Skeletal muscle cell (primary cell): ENCODE measurements around the gene FRMPD4.
"Not testable (repeated sequence)": the region's sequence is repeated elsewhere in the genome, so short reads cannot be mapped to it uniquely, and the experiment has no call there.

ENCODE experiments used
- DNase-seq: peaks from one replicate; pipeline ENCODE4 v3.0.0-alpha.2; 2010; ENCODE audit warnings: low read depth
- H3K4me3 ChIP-seq: 2 replicates; pipeline ENCODE4 v1.5.1; 2011; ENCODE audit warnings: low read depth, mild to moderate bottlenecking, control low read depth, low read length, moderate library complexity

The FRMPD4 gene

GRCh38 chrX:12469296-12469695 is 331.0 kb downstream of the FRMPD4 start:
- DNase-seq: no peak
- no peak overlapping the region for H3K4me3 ChIP-seq

- no peak for DNase-seq
- H3K4me3 ChIP-seq: no peak overlapping the region
Measured at GRCh38 chrX:12471061-12471460, 332.8 kb downstream of the FRMPD4 start.

GRCh38 chrX:12480956-12481355 is 342.7 kb downstream of the FRMPD4 start:
- H3K4me3 ChIP-seq: no peak overlapping the region
- DNase-seq: no peak

- H3K4me3 ChIP-seq: no peak overlapping the region
- no peak for DNase-seq
Measured at GRCh38 chrX:12488220-12488619, 349.9 kb downstream of the FRMPD4 start.

- no peak for DNase-seq
- no peak overlapping the region for H3K4me3 ChIP-seq
Measured at GRCh38 chrX:12488771-12489170, 350.5 kb downstream of the FRMPD4 start.

GRCh38 chrX:12489341-12489740 is 351.1 kb downstream of the FRMPD4 start:
- no peak overlapping the region for H3K4me3 ChIP-seq
- no peak for DNase-seq

GRCh38 chrX:12494400-12495138 is 356.3 kb downstream of the FRMPD4 start:
- DNase-seq: no peak
- no peak overlapping the region for H3K4me3 ChIP-seq

- no peak overlapping the region for H3K4me3 ChIP-seq
- DNase-seq: no peak
Measured at GRCh38 chrX:12496343-12496742, 358.1 kb downstream of the FRMPD4 start.

GRCh38 chrX:12497832-12498591 is 359.7 kb downstream of the FRMPD4 start:
- no peak for DNase-seq
- no peak overlapping the region for H3K4me3 ChIP-seq

GRCh38 chrX:12505127-12505526 is 366.9 kb downstream of the FRMPD4 start:
- no peak overlapping the region for H3K4me3 ChIP-seq
- DNase-seq: no peak

- not testable (repeated sequence) for H3K4me3 ChIP-seq, DNase-seq
Measured at GRCh38 chrX:12515384-12515783, 377.1 kb downstream of the FRMPD4 start.

GRCh38 chrX:12526306-12526705 is 388.0 kb downstream of the FRMPD4 start:
- no peak overlapping the region for H3K4me3 ChIP-seq
- DNase-seq: no peak

- DNase-seq, H3K4me3 ChIP-seq: not testable (repeated sequence)
Measured at GRCh38 chrX:12538096-12538495, 399.8 kb downstream of the FRMPD4 start.

- not testable (repeated sequence) for DNase-seq, H3K4me3 ChIP-seq
Measured at GRCh38 chrX:12542251-12542650, 404.0 kb downstream of the FRMPD4 start.

- no peak overlapping the region for H3K4me3 ChIP-seq
- no peak for DNase-seq
Measured at GRCh38 chrX:12548341-12548740, 410.1 kb downstream of the FRMPD4 start.

- H3K4me3 ChIP-seq: no peak overlapping the region
- no peak for DNase-seq
Measured at GRCh38 chrX:12548746-12549145, 410.5 kb downstream of the FRMPD4 start.

- no peak overlapping the region for H3K4me3 ChIP-seq
Measured at GRCh38 chrX:12554206-12554605, 415.9 kb downstream of the FRMPD4 start.

GRCh38 chrX:12563121-12563520 is 424.8 kb downstream of the FRMPD4 start:
- peak; percentile 32 for DNase-seq
- H3K4me3 ChIP-seq: no peak overlapping the region

More at GRCh38 chrX:12554206-12554605, 415.9 kb downstream of the FRMPD4 start:
- no peak for DNase-seq

- no peak overlapping the region for H3K4me3 ChIP-seq
Measured at GRCh38 chrX:12564221-12564620, 425.9 kb downstream of the FRMPD4 start.

GRCh38 chrX:12567857-12568256 is 429.6 kb downstream of the FRMPD4 start:
- DNase-seq: no peak
- no peak overlapping the region for H3K4me3 ChIP-seq

More at GRCh38 chrX:12564221-12564620, 425.9 kb downstream of the FRMPD4 start:
- no peak for DNase-seq
